Hippocampal formation (tissue), 2 donors: Measurements from ENCODE around the gene OTULINL.
A peak's percentile ranks its signal among the peaks of the same experiment; 100 is the strongest.

Source experiments
- DNase-seq, 2 donors: peaks; one replicate each; lab custom pipeline; 2025; lab: John Stamatoyannopoulos, UW

The OTULINL gene

DNA sequence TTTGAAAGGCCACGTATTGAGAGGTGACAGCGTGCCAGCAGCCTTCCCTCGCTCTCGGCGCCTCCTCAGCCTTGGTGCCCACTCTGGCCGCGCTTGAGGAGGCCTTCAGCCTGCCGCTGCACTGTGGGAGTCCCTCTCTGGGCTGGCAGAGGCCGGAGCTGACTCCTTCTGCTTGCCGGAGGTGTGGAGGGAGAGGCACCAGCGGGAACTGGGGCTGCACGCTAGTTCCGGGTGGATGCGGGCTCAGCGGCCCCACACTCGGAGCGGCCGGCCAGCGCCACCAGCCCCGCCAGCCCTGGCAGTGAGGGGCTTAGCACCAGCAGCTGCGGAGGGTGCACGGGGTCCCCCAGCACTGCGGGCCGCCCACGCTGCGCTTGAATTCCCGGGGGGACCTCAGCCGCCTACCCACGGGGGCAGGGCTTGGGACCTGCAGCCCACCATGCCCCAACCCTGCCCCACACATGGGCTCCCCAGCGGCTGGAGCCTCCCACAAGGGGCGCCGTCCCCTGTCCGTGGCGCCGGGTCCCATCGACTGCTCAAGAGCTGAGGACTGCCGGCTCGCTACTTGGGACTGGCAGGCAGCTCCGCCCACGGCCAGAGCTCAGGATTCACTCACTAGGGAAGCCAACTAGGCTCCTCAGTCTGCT is 4.4 kb upstream of the OTULINL start:
- DNase-seq = no peak

DNA sequence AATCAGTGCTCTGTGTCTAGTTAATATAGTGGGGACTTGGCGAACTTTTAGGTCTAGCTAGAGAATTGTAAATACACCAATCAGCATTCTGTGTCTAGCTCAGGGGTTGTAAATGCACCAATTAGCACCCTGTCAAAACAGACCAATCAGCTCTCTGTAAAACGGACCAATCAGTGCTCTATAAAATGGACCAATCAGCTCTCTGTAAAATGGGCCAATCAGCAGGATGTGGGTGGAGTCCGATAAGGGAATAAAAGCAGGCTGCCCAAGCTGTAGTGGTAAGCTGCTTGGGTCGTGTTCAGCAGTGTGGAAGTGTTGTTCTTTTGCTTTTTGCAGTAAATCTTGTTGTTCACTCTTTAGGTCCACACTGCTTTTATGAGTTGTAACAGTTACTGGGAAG is 3.6 kb upstream of the OTULINL start:
- no peak for DNase-seq

GRCh38 chr5:14579246-14579645 is 2.3 kb upstream of the OTULINL start:
- DNase-seq = no peak

DNA sequence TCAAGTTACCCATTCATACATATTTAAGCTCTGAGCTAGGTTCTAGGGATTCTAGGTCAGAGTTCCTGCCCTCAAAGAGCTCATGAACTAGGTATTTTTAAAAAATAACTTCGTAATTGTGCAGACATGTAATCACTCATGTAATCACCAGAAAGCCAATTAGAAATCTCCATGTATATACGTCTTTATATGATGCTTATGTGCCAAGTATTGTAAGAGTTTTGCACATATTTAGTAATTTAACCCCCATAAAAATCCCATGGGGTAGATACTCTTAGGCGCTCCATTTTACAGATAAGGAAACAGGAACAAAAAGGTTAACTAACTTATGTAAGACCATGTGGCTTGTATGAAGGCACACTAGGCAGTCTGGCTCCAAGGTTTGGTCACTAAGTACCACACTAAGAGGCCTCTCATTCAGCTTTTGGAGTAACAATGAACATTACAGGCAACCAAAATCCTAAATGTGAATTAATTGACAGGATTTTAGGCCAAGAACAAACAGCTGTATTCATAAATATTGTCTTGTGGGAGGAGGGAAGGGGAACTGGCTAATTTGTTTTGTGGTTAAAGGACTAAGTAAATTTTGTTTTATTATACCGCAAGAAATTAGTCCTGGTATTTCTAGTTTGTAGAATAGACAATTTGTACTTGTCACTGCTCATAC is 1.7 kb upstream of the OTULINL start:
- no peak for DNase-seq

DNA sequence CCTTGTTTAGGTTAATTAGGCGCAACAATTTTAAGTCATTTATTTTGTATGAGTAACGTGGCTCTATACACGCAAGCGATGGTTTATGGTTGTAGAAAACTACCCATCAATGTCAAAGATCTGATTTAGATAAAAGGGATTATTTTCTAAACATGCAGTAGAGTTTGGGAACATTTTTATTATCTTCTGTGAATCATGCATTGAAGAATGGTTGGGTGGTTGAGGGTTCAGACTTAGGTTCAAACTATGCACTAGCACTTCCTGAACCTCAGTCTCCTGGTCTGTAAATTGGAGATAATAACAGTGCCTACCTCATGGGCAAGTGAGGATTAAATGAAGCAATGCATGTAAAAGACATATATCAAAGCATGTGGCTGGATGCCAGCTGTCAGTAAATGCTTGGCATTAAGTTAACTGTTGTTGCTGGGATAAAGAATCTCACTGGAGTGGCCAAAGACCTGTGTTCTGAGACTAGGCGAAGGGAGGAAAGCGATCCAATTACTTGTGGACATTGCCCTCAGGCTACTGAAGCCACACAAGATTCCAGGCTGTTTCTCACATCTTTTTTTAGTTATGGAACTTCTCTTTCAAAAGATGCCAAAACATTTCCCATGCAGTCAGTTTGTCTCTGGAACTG is 1.1 kb upstream of the OTULINL start:
- DNase-seq = no peak

- no peak for DNase-seq
These were observed 552 bp downstream of the OTULINL start for GRCh38 chr5:14581891-14582796.

DNA sequence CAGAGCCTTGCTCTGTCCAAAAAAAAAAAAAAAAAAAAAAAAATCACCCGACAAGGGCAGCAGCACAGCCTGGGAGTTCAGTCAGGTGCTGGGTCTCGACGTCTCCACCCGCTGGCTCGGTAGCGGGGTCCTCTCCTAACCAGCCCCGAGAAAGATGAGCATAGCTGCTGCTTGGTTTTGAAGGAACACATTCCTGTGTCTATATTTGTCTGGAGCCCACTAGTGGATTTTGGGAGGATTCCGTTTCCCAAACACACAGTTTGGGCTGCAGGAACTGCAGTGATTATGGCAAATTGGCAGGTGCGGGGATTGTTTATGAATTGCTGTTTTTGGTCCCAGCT is 1.2 kb downstream of the OTULINL start:
- no peak for DNase-seq

DNA sequence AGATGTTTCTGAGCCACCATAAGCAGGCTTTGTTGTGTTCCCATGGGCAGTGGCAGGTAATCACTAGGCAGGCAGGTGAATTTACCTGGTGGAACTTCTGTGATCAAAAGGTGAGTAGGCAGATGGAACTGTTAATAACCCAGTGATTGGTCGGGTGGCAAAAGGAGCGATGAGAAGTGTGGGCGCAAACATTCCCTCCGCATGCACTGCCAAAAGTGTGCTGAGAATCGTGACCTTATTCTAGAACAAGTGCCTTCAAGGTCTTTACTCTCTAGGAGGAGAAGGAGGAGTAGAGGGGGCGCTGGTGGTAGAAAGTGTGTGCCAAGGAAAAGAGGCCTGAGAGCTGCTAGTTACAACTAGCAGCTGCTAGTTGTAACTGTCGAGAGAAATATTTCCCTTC is 3.3 kb downstream of the OTULINL start:
- DNase-seq = no peak

DNA sequence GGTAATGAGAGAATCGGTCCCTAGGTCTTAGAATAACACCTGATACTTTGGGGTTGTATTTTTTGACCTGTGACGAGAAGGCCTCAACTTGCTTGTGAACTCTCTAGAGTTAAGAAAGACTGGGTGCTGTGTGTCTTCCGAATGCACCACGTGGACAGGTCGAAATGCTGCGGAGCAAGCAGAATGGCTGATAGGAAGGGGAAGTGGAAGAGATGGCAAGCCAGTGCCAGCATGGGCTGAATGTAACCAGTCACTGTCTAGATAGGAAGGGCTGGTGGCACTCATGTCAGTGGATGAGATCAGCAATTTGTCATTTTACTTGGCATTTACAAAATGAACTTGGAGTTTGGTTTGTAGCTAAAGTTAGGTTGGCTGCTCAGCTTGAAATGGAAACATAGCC is 5.6 kb downstream of the OTULINL start:
- peak in 1 of 2 donors; percentile 20 for DNase-seq

GRCh38 chr5:14588145-14588544 is 6.6 kb downstream of the OTULINL start:
- no peak for DNase-seq

- no peak for DNase-seq
These were observed 7.4 kb downstream of the OTULINL start for GRCh38 chr5:14588758-14589543.

DNA sequence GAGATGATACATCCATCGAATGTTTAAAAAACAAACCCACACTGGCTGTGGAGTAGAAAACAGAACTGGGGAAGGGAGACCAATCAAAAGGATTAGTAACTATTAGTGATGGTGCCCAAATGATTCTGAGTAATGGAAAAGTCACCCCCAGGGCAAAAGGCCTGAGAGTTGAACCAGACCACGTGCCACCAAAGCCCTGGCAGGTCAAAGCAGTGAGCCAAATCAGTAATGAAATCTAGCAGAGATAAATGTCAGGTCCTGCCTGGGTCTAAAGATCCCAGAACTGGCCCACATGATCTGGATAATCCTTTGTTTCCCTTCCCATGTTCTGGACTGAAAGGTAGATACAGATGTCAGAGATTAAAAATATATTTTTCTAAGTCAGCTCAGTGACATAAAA is 9.4 kb downstream of the OTULINL start:
- DNase-seq = no peak

- no peak for DNase-seq
These were observed 10.0 kb downstream of the OTULINL start for GRCh38 chr5:14591548-14591947.

DNA sequence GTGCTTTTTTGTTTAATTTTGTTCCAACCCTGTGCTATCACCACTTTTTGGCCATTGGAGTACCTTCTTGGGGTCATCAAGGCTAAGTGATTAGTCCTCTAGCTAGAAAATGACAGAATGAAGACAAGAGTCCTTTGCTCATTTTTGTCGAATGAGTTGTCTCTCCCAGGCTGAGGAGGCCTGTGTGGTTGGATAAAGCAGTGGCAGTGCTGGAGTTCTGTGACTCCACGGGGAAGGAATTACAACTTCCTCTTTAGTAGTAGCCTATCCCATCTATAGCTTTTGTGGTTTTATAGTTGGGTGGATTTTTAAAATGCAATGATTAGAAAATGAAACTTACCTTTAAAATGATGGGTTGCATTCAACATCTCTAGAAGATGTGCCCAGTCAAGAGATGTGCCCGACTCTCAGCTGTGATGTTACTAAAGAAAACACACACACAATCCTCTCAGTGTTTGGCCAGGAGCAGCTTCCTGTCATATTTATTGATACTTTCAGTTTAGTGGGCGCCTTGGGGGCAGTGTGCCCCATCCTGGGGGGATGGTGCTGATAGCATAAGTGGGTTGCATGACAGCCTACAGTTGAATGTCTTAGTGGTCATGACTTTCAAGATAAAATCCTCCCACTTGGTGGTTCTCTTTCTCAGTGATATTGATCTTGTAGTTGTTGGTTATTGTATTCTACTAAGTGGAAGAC is 11.9 kb downstream of the OTULINL start:
- DNase-seq = no peak

- no peak for DNase-seq
These were observed 12.9 kb downstream of the OTULINL start for GRCh38 chr5:14594378-14595074.

DNA sequence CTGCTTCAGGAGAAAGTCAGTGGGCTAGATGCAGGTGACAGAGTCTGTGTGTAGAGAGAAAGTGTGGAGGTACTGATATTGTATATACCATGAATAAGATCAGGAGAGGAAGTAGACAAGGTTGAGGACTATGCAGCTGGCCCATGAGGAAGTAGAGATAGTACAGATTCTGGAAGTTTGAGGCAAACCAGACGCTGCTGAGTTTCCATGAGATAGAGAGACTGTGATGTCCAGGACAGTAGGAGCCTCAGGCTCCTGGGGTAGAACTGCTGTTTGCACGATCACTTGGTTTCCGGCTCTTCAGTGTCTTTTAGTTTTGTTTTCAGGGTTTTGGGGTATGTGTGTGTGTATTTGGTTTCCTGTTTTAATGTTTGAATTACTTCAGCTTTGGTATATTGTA is 13.6 kb downstream of the OTULINL start:
- DNase-seq = peak in 1 of 2 donors; percentile 15

GRCh38 chr5:14595891-14596290 is 14.3 kb downstream of the OTULINL start:
- DNase-seq = no peak

DNA sequence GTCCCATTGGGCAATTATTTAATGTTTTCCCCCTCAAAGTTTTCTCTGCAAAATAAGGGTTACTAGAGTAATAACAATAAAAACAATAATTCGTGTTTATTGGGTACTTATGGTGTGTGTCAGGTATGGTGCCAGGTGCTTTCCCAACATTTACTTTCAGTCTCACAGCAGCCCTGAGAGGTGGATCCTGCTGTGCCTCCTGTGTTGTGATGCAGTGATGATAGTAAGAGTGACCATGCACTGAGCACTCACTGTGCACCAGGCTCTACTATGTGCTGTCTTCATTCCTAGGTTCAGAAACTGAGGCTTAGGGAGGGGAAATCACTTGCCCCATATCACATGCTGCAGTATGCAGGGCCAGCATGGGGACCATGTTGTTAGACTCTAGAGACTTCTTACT is 15.5 kb downstream of the OTULINL start:
- DNase-seq = no peak

DNA sequence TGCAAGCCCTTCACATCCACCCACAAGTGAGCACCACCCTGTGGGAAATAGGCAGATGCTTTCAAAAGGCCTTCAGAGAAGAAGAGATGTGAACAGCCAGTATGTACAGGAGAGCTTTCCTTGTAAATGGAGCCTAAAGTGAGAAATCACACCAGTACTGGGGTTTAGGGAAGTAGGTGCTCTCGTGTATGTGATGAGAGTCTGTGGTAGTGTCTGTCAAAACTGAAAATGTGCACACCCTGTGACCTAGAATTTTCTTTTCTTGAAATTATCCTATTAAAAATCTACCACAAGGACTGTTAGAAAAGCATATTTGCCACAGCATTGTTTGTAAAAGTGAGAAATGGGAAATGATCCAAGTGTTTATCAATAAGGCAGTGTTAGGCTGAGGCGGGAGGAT is 16.6 kb downstream of the OTULINL start:
- DNase-seq = no peak

DNA sequence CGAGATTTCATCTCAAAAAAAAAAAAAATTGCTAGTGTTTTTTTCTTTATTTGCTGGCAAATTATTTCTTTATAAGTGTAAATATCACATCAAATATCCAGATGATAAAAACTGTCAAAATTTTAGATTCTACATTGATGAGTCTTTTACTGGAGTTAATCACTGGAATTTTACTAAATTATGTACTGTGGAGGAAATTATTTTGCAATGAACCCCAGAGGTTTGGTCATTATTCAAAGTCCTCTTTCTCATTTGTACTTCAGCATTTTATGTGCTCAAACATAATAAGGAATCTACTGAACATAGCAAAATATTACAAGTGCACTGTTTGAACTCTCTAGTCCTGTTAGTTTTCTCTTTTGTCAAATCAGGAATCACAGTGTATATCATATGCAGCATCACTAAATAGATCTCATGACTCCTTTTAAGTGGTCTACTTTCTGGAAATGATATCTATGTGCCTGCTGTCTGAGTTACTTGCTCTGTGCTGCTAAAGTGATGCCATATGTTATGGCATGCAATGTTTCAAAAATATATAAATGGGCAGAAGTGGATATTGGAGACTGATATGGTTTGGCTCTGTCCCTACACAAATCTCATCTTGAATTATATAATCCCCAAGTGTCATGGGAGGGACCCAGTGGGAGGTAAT is 18.0 kb downstream of the OTULINL start:
- DNase-seq = no peak
